Karpas-422 (cell line): Measurements from ENCODE around the gene CLDN5. TPM values are rescaled to one million over a fixed set of nuclear protein-coding genes. Genes with fewer than 3 reads are reported as not detected.

Experiments used
- DNase-seq: peaks from one replicate; pipeline ENCODE4 v3.0.0-alpha.2; 2015
- H2AFZ ChIP-seq: fragments of 200-600 bp; sonication (generic); 2 replicates; pipeline ENCODE4 v1.6.1; 2014; ENCODE audit warnings: antibody characterized with exemption, low read length, mixed read lengths
- H3K27ac ChIP-seq: fragments of 200-600 bp; sonication (generic); 2 replicates; pipeline ENCODE4 v1.5.1; 2014; ENCODE audit warnings: mild to moderate bottlenecking, low read length, moderate library complexity
- H3K27me3 ChIP-seq: fragments of 200-600 bp; sonication (generic); 2 replicates; pipeline ENCODE4 v1.6.1; 2014; ENCODE audit warnings: low read length, mixed read lengths
- H3K36me3 ChIP-seq: fragments of 200-600 bp; sonication (generic); 2 replicates; pipeline ENCODE4 v1.6.1; 2014; ENCODE audit warnings: low read length, mixed read lengths; ENCODE audit not compliant: insufficient read depth
- H3K4me1 ChIP-seq: fragments of 200-600 bp; sonication (generic); 2 replicates; pipeline ENCODE4 v1.6.1; 2014; ENCODE audit warnings: mild to moderate bottlenecking, low read length, mixed read lengths
- H3K4me2 ChIP-seq: fragments of 200-600 bp; sonication (generic); 2 replicates; pipeline ENCODE4 v1.6.1; 2014; ENCODE audit warnings: low read length, low read depth, mild to moderate bottlenecking; ENCODE audit not compliant: poor library complexity, severe bottlenecking
- H3K4me3 ChIP-seq: fragments of 200-600 bp; sonication (generic); 2 replicates; pipeline ENCODE4 v1.5.1; 2014; ENCODE audit warnings: mild to moderate bottlenecking, antibody characterized with exemption, low read length, mixed read lengths
- H3K79me2 ChIP-seq: fragments of 200-600 bp; sonication (generic); 2 replicates; pipeline ENCODE4 v1.6.1; 2014; ENCODE audit warnings: mild to moderate bottlenecking, low read length, mixed read lengths
- H3K9ac ChIP-seq: fragments of 200-600 bp; sonication (generic); 2 replicates; pipeline ENCODE4 v1.6.0; 2014; ENCODE audit warnings: low read length
- H3K9me2 ChIP-seq: fragments of 200-600 bp; sonication (generic), shearing (Covaris generic); replicated peaks from 2 replicates; pipeline ENCODE4 v1.6.0; 2014; ENCODE audit warnings: mild to moderate bottlenecking, low read length, moderate library complexity; ENCODE audit not compliant: insufficient read depth
- H3K9me3 ChIP-seq: fragments of 300-700, 200-600 bp; sonication (generic); 2 replicates; pipeline ENCODE4 v1.6.1; 2014; ENCODE audit warnings: low read length, mixed read lengths
- H4K20me1 ChIP-seq: fragments of 200-600 bp; sonication (generic); 2 replicates; pipeline ENCODE4 v1.6.1; 2014; ENCODE audit warnings: mild to moderate bottlenecking, antibody characterized with exemption, low read length, low read depth; ENCODE audit not compliant: insufficient read depth
- total RNA-seq: library from RNA; depleted of rRNA; stranded (reverse); fragments of >200 nt; shearing (Covaris generic); gene quantifications from 2 replicates; pipeline ENCODE4 v1.2.3, GENCODE V29; 2014; ENCODE audit warnings: low replicate concordance

The CLDN5 gene
- total RNA-seq, 1 experiment from 2014 or later = not detected

- Histone ChIP-seq H3K36me3 (peaks cover 50% of the 10 kb centered on the region; the same call in 1 of the 2 replicates), H3K4me2 (no peak overlapping the region), H3K4me1 (no peaks in the 10 kb centered on the region), H3K9me3 (no peaks in the 10 kb centered on the region), H2AFZ (no peak overlapping the region), H3K4me3 (no peak overlapping the region), H3K79me2 (peaks cover 21% of the 10 kb centered on the region), H4K20me1 (no peaks in the 10 kb centered on the region), H3K9ac (no peak overlapping the region), H3K27ac (no peak overlapping the region), H3K9me2 (no peaks in the 10 kb centered on the region), H3K27me3 (no peaks in the 10 kb centered on the region)
- DNase-seq = no peak
Observed at GRCh38 chr22:19494676-19495173, 29.5 kb downstream of the CLDN5 start.

GRCh38 chr22:19494001-19494560, 30.1 kb downstream of the CLDN5 start:
- no peak overlapping the region for H3K9ac ChIP-seq
- H3K4me1 ChIP-seq = no peaks in the 10 kb centered on the region
- no peaks in the 10 kb centered on the region for H3K27me3 ChIP-seq
- peaks cover 28% of the 10 kb centered on the region for H3K79me2 ChIP-seq
- no peaks in the 10 kb centered on the region for H3K9me2 ChIP-seq
- no peaks in the 10 kb centered on the region for H3K9me3 ChIP-seq
- peaks cover 55% of the 10 kb centered on the region; the same call in 1 of the 2 replicates for H3K36me3 ChIP-seq
- H4K20me1 ChIP-seq = no peaks in the 10 kb centered on the region
- no peak overlapping the region for H3K4me2 ChIP-seq
- H3K27ac ChIP-seq = no peak overlapping the region
- no peak for DNase-seq
- H3K4me3 ChIP-seq = no peak overlapping the region
- no peak overlapping the region for H2AFZ ChIP-seq

- Histone ChIP-seq H3K27ac (no peak overlapping the region), H3K9ac (no peak overlapping the region), H3K4me2 (no peak overlapping the region), H3K4me3 (no peak overlapping the region), H3K79me2 (peaks cover 39% of the 10 kb centered on the region), H3K9me2 (no peaks in the 10 kb centered on the region), H2AFZ (no peak overlapping the region), H3K4me1 (no peaks in the 10 kb centered on the region), H3K36me3 (peaks cover 64% of the 10 kb centered on the region; the same call in 1 of the 2 replicates), H4K20me1 (no peaks in the 10 kb centered on the region), H3K27me3 (no peaks in the 10 kb centered on the region), H3K9me3 (no peaks in the 10 kb centered on the region)
- no peak for DNase-seq
Observed at GRCh38 chr22:19492504-19493174, 31.6 kb downstream of the CLDN5 start.

GRCh38 chr22:19490628-19491230, 33.5 kb downstream of the CLDN5 start:
- Histone ChIP-seq H3K4me2 (no peak overlapping the region), H2AFZ (no peak overlapping the region), H3K4me3 (no peak overlapping the region), H3K9me3 (no peaks in the 10 kb centered on the region), H3K27me3 (no peaks in the 10 kb centered on the region), H3K9ac (no peak overlapping the region), H3K9me2 (no peaks in the 10 kb centered on the region), H3K79me2 (peaks cover 39% of the 10 kb centered on the region), H4K20me1 (no peaks in the 10 kb centered on the region), H3K36me3 (peaks cover 54% of the 10 kb centered on the region; the same call in 1 of the 2 replicates), H3K4me1 (no peaks in the 10 kb centered on the region), H3K27ac (no peak overlapping the region)
- no peak for DNase-seq

- Histone ChIP-seq H3K36me3 (peaks cover 60% of the 10 kb centered on the region; the same call in 1 of the 2 replicates), H3K79me2 (peaks cover 52% of the 10 kb centered on the region)
Observed at GRCh38 chr22:19488884-19489843, 35.0 kb downstream of the CLDN5 start.

GRCh38 chr22:19488285-19488684, 35.9 kb downstream of the CLDN5 start:
- Histone ChIP-seq H3K4me1 (no peaks in the 10 kb centered on the region), H3K9ac (no peak overlapping the region), H3K9me2 (no peaks in the 10 kb centered on the region), H2AFZ (no peak overlapping the region), H3K36me3 (peaks cover 62% of the 10 kb centered on the region), H3K27me3 (no peaks in the 10 kb centered on the region), H3K79me2 (peaks cover 58% of the 10 kb centered on the region), H3K4me3 (no peak overlapping the region), H3K9me3 (no peaks in the 10 kb centered on the region), H3K27ac (no peak overlapping the region), H3K4me2 (no peak overlapping the region), H4K20me1 (no peaks in the 10 kb centered on the region)
- no peak for DNase-seq

More at GRCh38 chr22:19488884-19489843, 35.0 kb downstream of the CLDN5 start:
- no peak overlapping the region for H3K27ac ChIP-seq
- no peaks in the 10 kb centered on the region for H4K20me1 ChIP-seq
- H3K4me1 ChIP-seq = no peaks in the 10 kb centered on the region
- H3K9ac ChIP-seq = no peak overlapping the region
- H2AFZ ChIP-seq = no peak overlapping the region
- DNase-seq = peak; percentile 46
- H3K27me3 ChIP-seq = no peaks in the 10 kb centered on the region
- no peaks in the 10 kb centered on the region for H3K9me2 ChIP-seq
- H3K4me2 ChIP-seq = no peak overlapping the region
- H3K4me3 ChIP-seq = no peak overlapping the region
- H3K9me3 ChIP-seq = no peaks in the 10 kb centered on the region

GRCh38 chr22:19483481-19484244, 40.5 kb downstream of the CLDN5 start:
- Histone ChIP-seq H3K4me3 (no peak overlapping the region), H3K36me3 (peaks cover 48% of the 10 kb centered on the region), H2AFZ (no peak overlapping the region), H3K79me2 (peaks cover 58% of the 10 kb centered on the region), H3K4me1 (peaks cover 6% of the 10 kb centered on the region), H3K4me2 (no peak overlapping the region), H3K27ac (no peak overlapping the region), H3K9me2 (no peaks in the 10 kb centered on the region), H3K9me3 (no peaks in the 10 kb centered on the region), H4K20me1 (no peaks in the 10 kb centered on the region; the same call in 1 of the 2 replicates), H3K9ac (no peak overlapping the region), H3K27me3 (no peaks in the 10 kb centered on the region)
- no peak for DNase-seq
